GM11168 (cell line): Measurements from ENCODE around the gene DPM3.
"Not testable (repeated sequence)": the region's sequence is repeated elsewhere in the genome, so short reads cannot be mapped to it uniquely, and the experiment has no call there.

Source experiments
- in situ Hi-C: fragments of 300-500 bp; cut with MboI; formaldehyde crosslinking; loops from one replicate; pipeline ENCODE4 v1.12.0; 2022; ENCODE audit warnings: low sequenced_read_pairs; ENCODE audit not compliant: unreplicated experiment

DPM3 gene

DNA sequence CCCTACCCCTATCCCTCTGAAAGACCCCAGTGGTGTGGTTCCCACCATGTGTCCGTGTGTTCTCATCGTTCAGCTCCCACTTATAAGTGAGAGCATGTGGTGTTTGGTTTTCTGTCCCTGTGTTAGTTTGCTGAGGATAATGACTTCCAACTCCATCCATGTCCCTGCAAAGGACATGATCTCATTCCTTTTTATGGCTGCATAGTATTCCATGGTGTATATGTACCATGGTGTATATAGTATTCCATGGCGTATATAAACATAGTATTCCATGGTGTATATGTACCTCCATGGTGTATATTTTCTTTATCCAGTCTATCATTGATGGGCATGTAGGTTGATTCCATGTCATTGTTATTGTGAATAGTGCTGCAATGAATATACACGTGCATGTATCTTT is 23.5 kb upstream of the DPM3 start:
- in situ Hi-C loops: not testable (repeated sequence)

DNA sequence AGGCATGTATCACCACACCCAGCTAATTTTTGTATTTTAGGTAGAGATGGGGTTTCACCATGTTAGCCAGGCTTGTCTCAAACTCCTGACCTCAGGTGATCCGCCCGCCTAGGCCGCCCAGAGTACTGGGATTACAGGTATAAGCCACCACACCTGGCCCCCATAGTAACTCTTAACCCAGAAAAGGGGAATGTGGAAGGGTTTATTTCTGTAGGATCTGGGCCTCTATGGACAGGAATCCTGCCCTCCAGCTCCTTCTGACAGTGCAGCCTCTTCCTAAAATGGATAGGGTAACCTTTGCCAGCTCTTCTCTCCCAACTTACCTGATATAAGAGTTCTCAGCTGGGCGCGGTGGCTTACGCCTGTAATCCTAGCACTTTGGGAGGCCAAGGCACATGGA is 22.3 kb upstream of the DPM3 start:
- in situ Hi-C loops: not testable (repeated sequence)

DNA sequence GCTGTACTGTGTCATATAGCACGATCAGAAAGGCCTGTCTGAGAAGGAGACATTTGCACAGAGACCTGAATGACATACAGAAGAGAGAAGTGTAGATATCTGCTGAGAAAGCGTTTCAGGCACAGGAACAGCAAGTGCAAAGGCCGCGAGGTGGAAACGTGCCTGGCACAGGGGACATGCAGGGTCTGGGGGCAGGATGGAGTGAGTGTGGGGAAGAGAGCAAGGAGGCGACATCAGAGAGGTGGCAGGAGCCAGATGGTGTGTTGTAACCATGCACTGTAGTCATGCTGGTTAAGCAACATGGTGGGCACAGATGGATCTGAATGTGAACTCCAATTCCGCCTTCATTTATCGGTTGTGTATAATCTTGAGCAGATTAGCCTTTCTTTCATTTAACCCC is 19.8 kb upstream of the DPM3 start:
- in situ Hi-C loops: no loop called here

DNA sequence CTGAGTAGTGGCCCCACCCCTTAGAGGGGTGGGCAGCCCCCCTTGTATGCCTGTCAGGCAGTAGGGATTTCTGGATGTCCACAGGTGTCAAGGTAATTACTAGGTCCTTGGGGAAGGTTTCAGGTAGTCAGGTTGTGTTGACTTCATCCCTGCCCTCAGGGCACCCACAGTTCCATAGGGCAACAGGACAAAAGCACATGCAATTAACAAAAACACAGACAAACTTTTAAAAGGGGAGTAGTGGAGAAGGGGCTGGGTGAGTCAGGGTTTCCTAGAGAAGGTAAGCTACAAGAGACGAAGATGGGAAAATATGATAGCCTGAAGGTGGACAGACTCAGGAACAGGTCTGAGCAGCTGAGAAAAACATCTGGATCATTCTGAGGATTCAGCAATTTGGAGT is 18.7 kb upstream of the DPM3 start:
- in situ Hi-C loops: no loop called here

DNA sequence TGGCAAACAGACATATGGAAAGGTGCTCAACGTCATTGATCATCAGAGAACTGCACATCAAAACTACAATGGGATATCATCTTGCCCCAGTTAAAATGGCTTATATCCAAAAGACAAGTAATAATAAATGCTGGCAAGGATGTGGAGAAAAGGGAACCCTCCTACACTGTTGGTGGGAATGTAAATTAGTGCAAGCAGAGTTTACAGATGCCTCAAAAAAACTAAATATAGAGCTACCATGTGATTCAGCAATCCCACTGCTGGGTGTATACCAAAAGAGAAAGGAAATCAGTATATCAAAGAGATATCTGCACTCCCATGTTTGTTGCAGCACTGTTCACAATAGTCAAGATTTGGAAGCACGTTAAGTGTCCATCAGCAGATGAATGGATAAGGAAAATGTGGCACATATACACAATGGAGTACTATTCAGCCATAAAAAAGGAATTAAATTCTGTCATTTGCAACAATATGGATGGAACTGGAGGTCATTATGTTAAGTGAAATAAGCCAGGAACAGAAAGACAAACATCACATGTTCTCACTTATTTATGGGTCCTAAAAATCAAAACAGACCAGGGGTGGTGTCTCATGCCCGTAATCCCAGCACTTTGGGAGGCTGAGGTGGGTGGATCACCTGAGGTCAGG is 15.8 kb upstream of the DPM3 start:
- in situ Hi-C loops: not testable (repeated sequence)

DNA sequence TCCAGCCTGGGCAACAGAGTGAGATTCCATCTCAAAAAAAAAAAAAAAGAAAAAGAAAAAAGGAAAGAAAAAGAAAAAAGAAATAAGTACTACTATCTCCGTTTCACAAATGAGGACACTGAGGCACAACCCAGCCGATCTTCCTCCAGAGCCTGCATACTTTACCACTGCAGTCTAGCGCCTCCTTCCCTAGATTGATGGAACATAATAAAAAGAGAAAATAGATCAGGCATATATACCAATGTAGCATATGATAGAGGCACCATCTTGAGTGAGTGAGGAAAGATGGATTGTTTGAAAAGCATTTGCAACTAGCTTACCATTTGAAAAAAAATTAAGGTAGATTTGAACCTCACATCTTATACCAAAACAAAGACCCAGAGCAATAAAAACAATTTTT is 5.2 kb upstream of the DPM3 start:
- in situ Hi-C loops: no loop called here

DNA sequence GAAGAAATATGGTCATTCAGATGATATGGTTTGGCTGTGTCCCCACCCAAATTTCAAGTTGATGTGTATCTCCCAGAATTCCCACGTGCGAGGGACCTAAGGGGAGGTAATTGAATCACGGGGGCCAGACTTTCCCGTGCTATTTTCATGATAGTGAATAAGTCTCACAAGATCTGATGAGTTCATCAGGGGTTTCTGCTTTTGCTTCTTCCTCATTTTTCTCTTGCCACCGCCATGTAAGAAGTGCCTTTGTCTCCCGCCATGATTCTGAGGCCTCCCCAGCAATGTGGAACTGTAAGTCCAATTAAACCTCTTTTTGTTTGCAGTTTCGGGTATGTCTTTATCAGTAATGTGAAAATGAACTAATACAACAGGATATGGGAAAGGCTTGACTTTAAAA is 1.4 kb upstream of the DPM3 start:
- in situ Hi-C loops: no loop called here

DNA sequence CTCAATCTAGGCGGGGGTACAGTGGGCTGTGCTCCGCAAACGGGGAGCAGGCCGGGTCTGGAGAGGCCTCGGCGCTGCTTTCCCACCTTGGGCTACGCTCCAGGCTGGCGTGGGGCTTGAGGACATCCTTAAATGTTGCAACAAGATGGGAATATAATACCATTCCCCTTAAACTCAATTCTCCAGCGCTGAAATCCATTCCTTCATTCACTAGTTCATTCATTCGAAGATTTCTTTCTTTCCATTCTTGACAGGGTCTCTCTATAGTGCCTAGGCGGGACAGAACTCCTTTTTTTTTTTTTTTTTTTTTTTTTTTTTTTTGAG is 261 bp upstream of the DPM3 start:
- in situ Hi-C loops: no loop called here

DNA sequence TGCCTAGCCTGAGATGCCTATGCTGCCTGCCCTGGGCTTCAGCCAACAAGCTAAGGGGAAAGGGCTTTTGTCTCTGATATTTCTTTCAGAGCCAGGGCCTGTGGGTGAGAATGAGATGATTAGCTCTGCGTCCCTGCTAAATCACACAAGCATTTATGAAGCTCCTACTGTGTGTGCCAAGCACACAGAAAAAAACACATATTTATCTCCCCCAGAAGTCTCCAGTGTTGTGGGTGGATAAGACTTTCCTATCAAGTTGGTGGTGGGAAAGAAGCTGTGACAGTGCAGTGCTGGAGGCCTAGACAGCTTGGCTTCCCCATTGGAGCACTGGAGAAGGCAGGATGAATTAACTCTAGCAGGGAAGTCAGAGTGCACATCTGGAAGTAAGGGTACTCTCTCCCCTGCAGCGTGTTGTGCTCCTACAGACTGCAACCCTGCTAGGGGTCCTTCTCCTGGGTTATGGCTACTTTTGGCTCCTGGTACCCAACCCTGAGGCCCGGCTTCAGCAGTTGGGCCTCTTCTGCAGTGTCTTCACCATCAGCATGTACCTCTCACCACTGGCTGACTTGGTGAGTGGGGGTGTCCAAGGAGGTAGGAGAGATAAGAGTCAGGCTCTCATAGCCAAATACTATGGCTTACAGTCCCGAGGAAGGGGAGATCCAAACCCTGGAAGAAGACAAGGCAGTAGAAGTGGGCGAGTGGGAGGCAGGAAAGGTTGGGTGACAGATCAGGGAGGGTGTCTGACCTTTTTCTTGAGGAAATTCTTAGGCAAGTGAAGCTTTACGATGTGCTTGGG is 3.0 kb downstream of the DPM3 start:
- in situ Hi-C loops: no loop called here

DNA sequence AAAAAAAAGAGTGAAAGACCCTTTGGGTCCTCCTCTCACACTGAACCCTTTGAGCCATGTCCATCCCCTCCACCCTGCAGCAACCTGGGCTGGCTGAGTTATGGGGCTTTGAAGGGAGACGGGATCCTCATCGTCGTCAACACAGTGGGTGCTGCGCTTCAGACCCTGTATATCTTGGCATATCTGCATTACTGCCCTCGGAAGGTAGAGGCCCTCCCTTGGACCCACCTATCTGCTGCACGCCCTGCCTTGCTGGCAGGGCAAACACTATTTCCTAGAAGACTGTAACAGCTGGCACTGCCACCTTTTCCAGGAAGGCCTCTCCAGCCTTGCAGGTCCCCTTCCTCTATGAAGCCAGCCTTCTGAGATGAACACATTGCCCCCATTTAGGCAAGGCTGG is 3.6 kb downstream of the DPM3 start:
- in situ Hi-C loops: no loop called here

DNA sequence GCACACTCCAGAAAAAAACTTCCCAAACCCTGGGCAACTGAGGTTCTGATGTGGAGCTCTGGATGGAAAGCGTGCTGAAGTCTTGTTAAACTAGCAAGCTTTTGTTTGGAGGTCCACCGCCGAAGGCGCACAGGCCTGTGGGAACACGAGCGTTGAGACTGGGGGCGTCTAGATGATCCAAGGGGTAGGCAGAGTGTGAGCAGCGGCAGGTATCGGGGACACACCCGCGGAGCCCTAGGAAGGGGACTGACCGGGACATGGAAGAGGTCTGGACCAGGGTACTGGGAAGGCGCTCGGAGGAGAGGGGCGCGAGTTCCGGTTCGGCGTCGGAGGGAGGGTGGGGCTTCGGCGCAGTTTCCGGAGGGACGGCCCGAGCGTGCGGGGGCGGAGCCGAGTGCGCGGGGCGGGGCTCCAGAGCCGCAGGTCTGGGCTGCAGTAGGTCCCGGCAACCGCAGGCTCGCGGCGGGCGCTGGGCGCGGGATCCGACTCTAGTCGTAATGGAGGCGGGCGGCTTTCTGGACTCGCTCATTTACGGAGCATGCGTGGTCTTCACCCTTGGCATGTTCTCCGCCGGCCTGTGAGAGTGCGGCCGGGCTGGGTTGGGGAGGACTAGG is 4.8 kb downstream of the DPM3 start, which contains the start of gene SLC50A1:
Gene SLC50A1 (plus strand): TSS at position 438 of the 614 bp plus-strand sequence. CDS start 60 bp downstream, at position 498.
- in situ Hi-C loops: no loop called here

DNA sequence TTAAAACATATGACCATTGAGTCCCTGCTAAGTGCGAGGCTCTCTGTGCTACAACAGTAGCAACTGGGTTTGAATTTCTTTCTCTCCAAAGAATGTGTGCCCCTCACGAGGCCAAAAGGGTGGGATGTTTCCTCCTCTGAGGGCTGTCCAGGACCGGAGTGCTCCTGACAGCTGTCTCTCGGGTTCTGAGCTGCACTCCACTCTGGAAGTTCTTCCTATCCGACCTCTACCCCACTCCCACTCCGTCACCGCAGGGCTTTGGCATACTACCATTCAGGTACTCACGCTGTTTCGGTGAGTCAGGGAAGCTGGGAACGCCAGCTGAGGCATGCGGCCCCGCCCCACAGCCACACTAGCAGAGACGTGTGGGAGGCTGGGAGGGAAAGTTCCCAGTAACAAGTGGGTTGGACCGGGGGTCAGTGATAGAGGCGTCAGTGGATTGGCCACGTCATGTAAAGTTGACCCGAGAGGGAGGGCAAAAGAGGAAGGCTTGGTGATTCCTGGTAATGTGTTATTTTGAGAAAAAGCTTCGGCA is 5.4 kb downstream of the DPM3 start:
- in situ Hi-C loops: no loop called here

DNA sequence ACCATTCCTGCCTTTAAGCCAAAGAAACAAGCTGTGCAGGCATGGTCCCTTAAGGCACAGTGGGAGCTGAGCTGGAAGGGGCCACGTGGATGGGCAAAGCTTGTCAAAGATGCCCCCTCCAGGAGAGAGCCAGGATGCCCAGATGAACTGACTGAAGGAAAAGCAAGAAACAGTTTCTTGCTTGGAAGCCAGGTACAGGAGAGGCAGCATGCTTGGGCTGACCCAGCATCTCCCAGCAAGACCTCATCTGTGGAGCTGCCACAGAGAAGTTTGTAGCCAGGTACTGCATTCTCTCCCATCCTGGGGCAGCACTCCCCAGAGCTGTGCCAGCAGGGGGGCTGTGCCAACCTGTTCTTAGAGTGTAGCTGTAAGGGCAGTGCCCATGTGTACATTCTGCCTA is 6.0 kb downstream of the DPM3 start:
- in situ Hi-C loops: no loop called here

DNA sequence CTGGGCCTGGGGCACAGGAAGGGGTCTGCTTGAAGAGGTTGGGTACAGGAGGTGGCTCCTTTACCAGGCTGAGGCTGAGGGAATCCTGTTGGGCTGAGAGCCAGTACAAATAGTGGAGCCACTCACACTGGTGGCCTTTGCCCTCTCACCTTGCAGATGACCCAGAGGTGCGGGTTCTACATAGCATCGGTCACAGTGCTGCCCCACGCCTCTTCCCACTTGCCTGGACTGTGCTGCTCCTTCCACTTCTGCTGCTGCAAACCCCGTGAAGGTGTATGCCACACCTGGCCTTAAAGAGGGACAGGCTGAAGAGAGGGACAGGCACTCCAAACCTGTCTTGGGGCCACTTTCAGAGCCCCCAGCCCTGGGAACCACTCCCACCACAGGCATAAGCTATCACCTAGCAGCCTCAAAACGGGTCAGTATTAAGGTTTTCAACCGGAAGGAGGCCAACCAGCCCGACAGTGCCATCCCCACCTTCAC is 6.5 kb downstream of the DPM3 start:
- in situ Hi-C loops: no loop called here

DNA sequence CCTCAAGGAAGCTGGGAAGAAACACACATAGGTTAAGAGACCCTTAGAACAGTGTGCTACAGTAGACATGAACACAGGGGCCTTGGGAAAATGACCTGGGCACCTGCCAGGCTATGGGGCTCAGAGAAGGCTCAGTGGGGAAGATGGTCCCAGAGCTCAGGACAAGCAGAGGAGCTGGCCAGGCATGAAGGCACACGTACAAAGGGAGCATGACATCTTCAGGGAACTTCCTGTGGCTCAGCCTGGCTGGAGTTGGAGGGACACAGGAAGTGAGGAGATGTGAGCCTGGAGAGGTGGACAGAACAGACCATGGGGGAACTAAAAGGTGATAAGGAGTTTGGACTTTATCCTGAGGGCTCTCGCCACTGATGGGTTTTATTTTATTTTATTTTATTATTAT is 8.5 kb downstream of the DPM3 start:
- in situ Hi-C loops: no loop called here

DNA sequence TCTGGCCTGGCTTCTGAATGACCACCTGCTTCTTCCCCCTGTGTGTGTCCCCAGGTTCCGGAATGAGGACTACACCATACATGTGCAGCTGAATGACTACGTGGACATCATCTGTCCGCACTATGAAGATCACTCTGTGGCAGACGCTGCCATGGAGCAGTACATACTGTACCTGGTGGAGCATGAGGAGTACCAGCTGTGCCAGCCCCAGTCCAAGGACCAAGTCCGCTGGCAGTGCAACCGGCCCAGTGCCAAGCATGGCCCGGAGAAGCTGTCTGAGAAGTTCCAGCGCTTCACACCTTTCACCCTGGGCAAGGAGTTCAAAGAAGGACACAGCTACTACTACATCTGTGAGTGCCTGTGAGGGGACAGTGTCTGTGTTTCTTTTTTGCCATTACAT is 9.0 kb downstream of the DPM3 start:
- in situ Hi-C loops: no loop called here

DNA sequence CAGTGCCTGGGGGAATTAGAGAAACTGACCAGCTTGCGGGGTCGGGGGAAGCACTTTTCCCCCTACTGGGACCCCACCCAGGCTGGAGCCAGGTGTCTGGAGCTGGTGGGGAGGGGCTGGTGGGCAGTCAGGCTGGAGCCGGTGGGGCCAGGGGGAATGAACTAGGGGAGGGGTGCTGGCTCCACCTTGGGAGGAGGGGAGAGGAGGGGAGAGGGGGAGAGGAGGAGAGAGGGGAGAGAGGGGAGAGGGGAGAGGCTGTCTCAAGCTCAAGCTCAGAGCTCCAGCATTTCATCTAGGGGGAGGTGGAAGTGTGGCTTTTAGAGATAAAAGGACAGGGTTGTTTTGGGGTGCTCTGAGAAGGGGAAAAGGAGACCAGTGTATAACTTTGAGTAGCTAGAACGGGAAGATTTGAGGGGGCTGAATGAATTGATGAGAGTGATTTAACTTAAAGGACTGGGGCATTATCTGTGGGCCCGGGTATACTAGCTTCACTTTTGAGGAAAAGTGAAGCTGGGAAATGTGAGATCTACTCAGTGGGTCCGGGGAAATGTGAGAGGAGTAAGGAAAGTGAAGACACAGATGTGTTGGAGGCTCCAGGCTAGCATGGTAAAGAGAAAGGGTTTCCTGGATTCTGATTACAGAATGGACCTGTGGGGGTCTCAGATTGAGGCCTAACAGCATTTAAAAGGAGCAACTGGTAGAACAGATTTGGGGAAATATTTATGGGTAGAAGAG is 9.9 kb downstream of the DPM3 start:
- in situ Hi-C loops: no loop called here

DNA sequence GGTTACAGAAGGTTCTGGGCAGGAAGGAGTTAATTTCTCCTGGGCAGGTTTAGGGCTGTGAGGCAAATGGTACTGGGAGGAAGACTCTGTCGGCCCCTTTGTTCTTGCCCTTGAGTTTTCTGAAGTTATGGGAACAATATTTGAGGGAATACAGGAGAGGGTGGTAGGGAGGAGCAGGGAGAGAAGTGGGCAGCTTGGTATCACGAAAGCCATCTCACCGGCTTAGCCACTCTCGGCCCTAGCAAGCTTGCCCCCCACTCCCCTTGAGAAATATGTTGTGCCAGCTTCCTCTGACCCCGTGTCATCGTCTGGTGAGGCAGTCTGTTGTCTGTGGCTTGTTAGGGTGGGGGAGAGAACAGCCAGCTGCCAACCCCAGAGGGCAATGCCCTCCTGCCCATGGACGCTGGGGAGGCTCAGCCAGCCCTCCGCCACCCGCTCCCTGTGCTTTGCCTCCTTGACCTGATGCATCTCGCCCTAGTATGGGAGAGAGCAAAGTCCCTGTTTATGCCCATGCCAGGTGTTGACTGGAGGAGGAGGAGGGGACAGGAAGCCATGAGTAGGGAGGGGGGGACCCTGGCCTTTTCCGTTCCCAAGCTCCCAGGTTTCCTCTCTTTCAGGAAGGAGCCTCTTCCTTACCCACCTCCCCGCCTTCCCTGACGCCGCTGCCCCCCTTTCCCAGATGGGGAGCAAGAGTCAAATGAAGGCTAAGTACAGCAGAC is 11.4 kb downstream of the DPM3 start:
- in situ Hi-C loops: no loop called here

DNA sequence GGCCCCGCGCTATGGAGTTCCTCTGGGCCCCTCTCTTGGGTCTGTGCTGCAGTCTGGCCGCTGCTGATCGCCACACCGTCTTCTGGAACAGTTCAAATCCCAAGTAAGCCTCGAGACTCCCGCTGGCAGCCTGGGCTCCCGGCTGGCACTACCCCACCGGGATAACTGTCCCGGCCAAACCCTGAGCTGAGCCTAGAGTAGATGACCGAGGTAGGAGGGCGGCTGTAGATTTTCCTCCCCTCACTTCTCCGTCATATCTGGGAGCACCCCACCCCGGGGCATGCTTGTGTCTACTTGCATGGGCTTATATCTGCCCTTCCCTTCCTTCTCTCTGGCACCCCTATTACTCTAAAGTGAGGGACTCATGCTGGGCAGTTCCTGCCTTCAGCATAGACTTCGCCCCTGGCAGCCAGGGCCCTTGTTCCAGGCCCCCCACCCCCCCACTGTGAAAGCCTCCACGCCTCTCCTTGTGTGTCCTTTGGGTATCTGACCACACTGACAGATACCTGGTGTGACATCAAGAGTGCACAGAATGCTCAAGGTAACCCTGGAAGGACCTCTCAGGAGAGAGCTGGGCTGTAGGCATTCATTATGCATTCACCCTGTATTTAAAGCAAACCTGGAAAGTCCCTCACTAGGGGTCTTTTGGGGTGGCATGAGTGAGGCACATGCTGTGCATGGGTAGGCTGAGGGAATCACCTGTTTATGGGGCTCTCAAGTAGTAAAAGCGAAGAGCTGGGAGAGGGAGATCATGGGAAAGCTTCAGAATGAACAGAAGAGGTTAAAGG is 12.2 kb downstream of the DPM3 start:
- in situ Hi-C loops: no loop called here
